GM23338 (cell line): ENCODE measurements around the gene ACOX3. TPM values are rescaled to one million over a fixed set of nuclear protein-coding genes. Genes with fewer than 3 reads are reported as not detected.

Experiments
- ATAC-seq: fragments of 200-7000 bp; cut with Tn5 transposase; 3 replicates; pipeline ENCODE4 v1.9.1; 2020
- DNase-seq: peaks from one replicate; pipeline ENCODE4 v3.0.0-alpha.2; 2015; ENCODE audit warnings: low spot score
- H2AFZ ChIP-seq: fragments of 200-600 bp; sonication (generic); 2 replicates; pipeline ENCODE4 v1.8.0; 2016; ENCODE audit warnings: antibody characterized with exemption, mild to moderate bottlenecking, moderate library complexity
- H3F3A ChIP-seq: fragments of 200-600 bp; sonication (generic); replicated peaks from 2 replicates; pipeline ENCODE4 v1.8.0; 2017; ENCODE audit warnings: antibody characterized with exemption, mixed run types, low read depth
- H3K27ac ChIP-seq: fragments of 200-600 bp; sonication (generic); 2 replicates; pipeline ENCODE4 v1.6.1; 2016; ENCODE audit warnings: low read depth
- H3K27me3 ChIP-seq: fragments of 200-600 bp; sonication (generic); 2 replicates; pipeline ENCODE4 v1.8.0; 2016; ENCODE audit warnings: mild to moderate bottlenecking, mixed run types, moderate library complexity; ENCODE audit not compliant: insufficient read depth
- H3K36me3 ChIP-seq: fragments of 200-600 bp; sonication (generic); 2 replicates; pipeline ENCODE4 v1.8.0; 2016; ENCODE audit warnings: mild to moderate bottlenecking; ENCODE audit not compliant: insufficient read depth
- H3K4me1 ChIP-seq: fragments of 200-600 bp; sonication (generic); 2 replicates; pipeline ENCODE4 v1.8.0; 2016; ENCODE audit warnings: mild to moderate bottlenecking, moderate library complexity; ENCODE audit not compliant: insufficient read depth
- H3K4me2 ChIP-seq: fragments of 200-600 bp; sonication (generic); 2 replicates; pipeline ENCODE4 v1.7.1; 2017; ENCODE audit warnings: mixed run types
- H3K4me3 ChIP-seq: fragments of 200-600 bp; sonication (generic); 2 replicates; pipeline ENCODE4 v1.6.1; 2016; ENCODE audit warnings: mixed run types
- H3K79me2 ChIP-seq: fragments of 200-600 bp; sonication (generic); replicated peaks from 2 replicates; pipeline ENCODE4 v1.8.0; 2017; ENCODE audit warnings: mild to moderate bottlenecking; ENCODE audit not compliant: insufficient read depth
- H3K9me2 ChIP-seq: fragments of 200-600 bp; sonication (generic); 2 replicates; pipeline ENCODE4 v1.8.0; 2017; ENCODE audit not compliant: insufficient read depth
- H4K20me1 ChIP-seq: fragments of 200-600 bp; sonication (generic); replicated peaks from 2 replicates; pipeline ENCODE4 v1.8.0; 2017; ENCODE audit warnings: mild to moderate bottlenecking; ENCODE audit not compliant: insufficient read depth
- H3K27ac Mint-ChIP-seq: 2 replicates; pipeline ENCODE4 v1.8.0; 2020; ENCODE audit warnings: inconsistent platforms, mild to moderate bottlenecking, moderate library complexity, mixed read lengths
- H3K27me3 Mint-ChIP-seq: 3 replicates; pipeline ENCODE4 v1.8.0; 2022; ENCODE audit warnings: low read depth, mild to moderate bottlenecking, moderate library complexity, mixed read lengths, inconsistent platforms; ENCODE audit not compliant: insufficient read depth, poor library complexity
- H3K36me3 Mint-ChIP-seq: 3 replicates; pipeline ENCODE4 v1.8.0; 2021; ENCODE audit warnings: low read depth, mild to moderate bottlenecking, inconsistent platforms, moderate library complexity, mixed read lengths
- H3K4me1 Mint-ChIP-seq: 3 replicates; pipeline ENCODE4 v1.8.0; 2020; ENCODE audit warnings: mild to moderate bottlenecking, inconsistent platforms, mixed read lengths
- H3K4me3 Mint-ChIP-seq: 3 replicates; pipeline ENCODE4 v1.8.0; 2021; ENCODE audit warnings: moderate library complexity, mild to moderate bottlenecking, inconsistent platforms, mixed read lengths
- H3K9me3 Mint-ChIP-seq: 3 replicates; pipeline ENCODE4 v1.8.0; 2020; ENCODE audit warnings: moderate library complexity, mild to moderate bottlenecking, inconsistent platforms, mixed read lengths
- ETS1 ChIP-seq: IDR thresholded peaks from 2 replicates; pipeline ENCODE4 v1.6.1; 2016; ENCODE audit warnings: antibody characterized with exemption
- NANOG ChIP-seq: IDR thresholded peaks from 2 replicates; pipeline ENCODE4 v1.6.1; 2016; ENCODE audit warnings: antibody characterized with exemption, borderline replicate concordance
- ZNF462 ChIP-seq: fragments of 250-450 bp; sonication (Bioruptor Pico); IDR thresholded peaks from 2 replicates; pipeline ENCODE4 v1.5.0; 2020; ENCODE audit warnings: mild to moderate bottlenecking, moderate library complexity
- polyA plus RNA-seq: library from polyadenylated mRNA; unstranded; fragments of >200 nt; fragmentation: Nextera tagmentation; extraction: Ambion mirVana; gene quantifications from 2 replicates; pipeline ENCODE4 v1.2.1, GENCODE V29; 2016
- total RNA-seq: library from RNA; depleted of rRNA; stranded (reverse); fragments of >200 nt; shearing (Covaris generic); gene quantifications from 2 replicates; pipeline ENCODE4 v1.2.3, GENCODE V29; 2014

The ACOX3 gene
- total and polyA plus RNA-seq, 2 experiments from 2014 or later: 6.4 to 17.2 TPM

- H3K9me3 Mint-ChIP-seq: no peaks in the 10 kb centered on the region
- no peaks in the 10 kb centered on the region; the same call in 1 of the 2 replicates for H3K36me3 ChIP-seq
Observed at GRCh38 chr4:8465615-8466611, 25.4 kb upstream of the ACOX3 start.

More at GRCh38 chr4:8465615-8466611, 25.4 kb upstream of the ACOX3 start:
- Histone ChIP-seq H3K4me1 (no peaks in the 10 kb centered on the region), H3K27ac (no peak overlapping the region), H2AFZ (no peak overlapping the region), H3F3A (no peaks in the 10 kb centered on the region; the same call in 1 of the 2 replicates), H3K27me3 (no peaks in the 10 kb centered on the region), H3K4me2 (no peak overlapping the region), H4K20me1 (peaks cover 2% of the 10 kb centered on the region), H3K9me2 (no peaks in the 10 kb centered on the region), H3K79me2 (no peaks in the 10 kb centered on the region), H3K4me3 (no peak overlapping the region)
- ATAC-seq (no peak), DNase-seq (no peak)
- H3K4me1 Mint-ChIP-seq: peaks cover 13% of the 10 kb centered on the region
- H3K36me3 Mint-ChIP-seq: peaks cover 43% of the 10 kb centered on the region
- H3K4me3 Mint-ChIP-seq: no peak overlapping the region
- peaks cover 6% of the 10 kb centered on the region for H3K27me3 Mint-ChIP-seq
- no peak overlapping the region for H3K27ac Mint-ChIP-seq
- TF ChIP-seq ZNF462 (CRISPR knock-in tag): no peak
- no peak for TF ChIP-seq NANOG
- TF ChIP-seq ETS1: no peak
